Measurements from ENCODE around the gene IL19. TPM values are rescaled to one million over a fixed set of nuclear protein-coding genes. Genes with fewer than 3 reads are reported as not detected.

IL19 gene, protein sequence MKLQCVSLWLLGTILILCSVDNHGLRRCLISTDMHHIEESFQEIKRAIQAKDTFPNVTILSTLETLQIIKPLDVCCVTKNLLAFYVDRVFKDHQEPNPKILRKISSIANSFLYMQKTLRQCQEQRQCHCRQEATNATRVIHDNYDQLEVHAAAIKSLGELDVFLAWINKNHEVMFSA
- total RNA-seq, result not detected
- not detected for polyA plus RNA-seq

DNA sequence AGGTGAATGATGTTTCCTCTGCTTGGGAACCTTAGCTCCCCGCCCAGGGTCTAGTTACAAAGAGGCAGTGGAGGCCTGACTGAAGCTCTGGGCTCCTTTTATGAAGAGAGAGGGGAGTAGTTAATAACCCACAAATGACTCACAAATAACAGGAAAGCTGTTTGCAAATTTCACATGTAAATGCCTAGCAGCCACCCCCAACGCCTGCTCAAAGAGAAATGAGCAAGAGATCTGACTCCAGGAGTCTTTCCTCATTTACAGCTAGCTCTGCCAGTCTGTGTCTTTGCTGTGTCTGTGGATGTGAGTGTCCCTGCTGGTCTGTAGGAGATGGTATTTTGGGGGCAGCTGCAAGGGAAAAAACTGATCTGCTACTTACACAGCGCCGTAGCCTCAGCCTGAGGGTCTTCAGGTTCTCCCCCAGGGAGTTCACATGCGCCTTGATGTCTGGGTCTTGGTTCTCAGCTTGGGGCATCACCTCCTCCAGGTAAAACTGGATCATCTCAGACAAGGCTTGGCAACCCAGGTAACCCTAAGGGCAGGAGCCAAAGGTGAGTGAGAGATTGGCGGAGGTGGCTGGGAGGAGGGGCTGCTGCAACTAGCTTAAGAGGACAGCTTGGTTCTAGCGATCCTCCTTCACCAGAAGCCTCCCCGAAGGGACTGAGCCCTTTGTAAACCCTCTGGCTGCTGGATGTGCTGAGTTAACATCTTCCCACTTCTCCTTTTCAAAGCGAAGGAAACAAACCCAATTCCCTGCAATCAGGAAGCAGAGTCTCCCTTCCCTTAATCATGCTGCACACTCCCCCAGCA lies at the start of gene IL19:
Gene IL19, plus strand, starts transcription at position 243 of the 807 bp plus-strand sequence. CDS start 65,890 bp downstream, outside the sequence.
- Mint-ChIP-seq H3K4me1 (peaks cover 28 to 82% (median 52%) of the 10 kb centered on the region in 4 donors), H3K27me3 (no peaks in the 10 kb centered on the region), H3K9me3 (no peaks in the 10 kb centered on the region), H3K27ac (peak within 1 kb of the TSS in 2 of 3 donors; percentile 87 to 88), H3K36me3 (no peaks in the 10 kb centered on the region), H3K4me3 (peak within 1 kb of the TSS; percentile 39 to 77 (median 67))
- Histone ChIP-seq H3K9me3 (ENCODE audit: control insufficient read depth in 2 of 2, low read length in 2 of 2) (no peaks in the 10 kb centered on the region), H3K27me3 (ENCODE audit: control insufficient read depth, insufficient read depth, low read length) (no peaks in the 10 kb centered on the region), H3K27ac (ENCODE audit: insufficient read depth, low read length, poor library complexity, severe bottlenecking) (peak within 1 kb of the TSS; percentile 47), H3K4me3 (ENCODE audit: low read depth, low read length) (peak within 1 kb of the TSS; percentile 3), H3K36me3 (ENCODE audit: control insufficient read depth, insufficient read depth, low read length) (no peaks in the 10 kb centered on the region), H3K4me1 (ENCODE audit: control insufficient read depth, insufficient read depth, low read length, poor library complexity, severe bottlenecking) (peaks cover 69% of the 10 kb centered on the region)
- no peak for DNase-seq
- peak in 1 of 2 donors; percentile 15 for ATAC-seq (ENCODE audit: low read depth in 2 of 2)

DNA sequence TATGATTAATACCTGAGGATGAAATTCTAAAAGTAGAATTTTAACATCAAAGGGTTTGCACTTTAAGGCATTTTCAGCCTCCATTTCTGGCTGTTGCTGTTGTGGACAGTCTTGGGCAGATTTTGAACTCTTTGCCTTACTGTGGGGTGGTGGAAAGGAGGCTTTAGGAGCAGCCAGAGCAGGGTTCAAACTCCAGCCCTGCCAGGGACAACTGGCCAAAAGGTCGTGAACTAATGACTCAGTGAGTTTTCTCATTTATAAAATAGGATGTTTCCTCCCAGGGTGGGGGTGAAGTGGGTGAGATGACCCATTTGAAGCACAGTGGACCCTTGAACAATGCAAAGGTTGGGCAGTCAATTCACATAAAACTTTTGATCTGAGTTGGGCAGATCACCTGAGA lies 49.1 kb upstream of the IL19 start:
- H3K27ac ChIP-seq (ENCODE audit: insufficient read depth, low read length, poor library complexity, severe bottlenecking), result no peak overlapping the region
- no peak overlapping the region for H3K4me3 ChIP-seq (ENCODE audit: low read depth, low read length)
- no peaks in the 10 kb centered on the region for H3K36me3 Mint-ChIP-seq
- no peaks in the 10 kb centered on the region for H3K9me3 Mint-ChIP-seq
- H3K4me1 Mint-ChIP-seq, result peaks cover 9 to 75% (median 59%) of the 10 kb centered on the region in 4 donors
- ATAC-seq (ENCODE audit: low read depth in 2 of 2), result no peak
- H3K36me3 ChIP-seq (ENCODE audit: control insufficient read depth, insufficient read depth, low read length), result no peaks in the 10 kb centered on the region
- no peak for DNase-seq
- no peaks in the 10 kb centered on the region for H3K27me3 Mint-ChIP-seq
- H3K27me3 ChIP-seq (ENCODE audit: control insufficient read depth, insufficient read depth, low read length), result no peaks in the 10 kb centered on the region
- H3K4me1 ChIP-seq (ENCODE audit: control insufficient read depth, insufficient read depth, low read length, poor library complexity, severe bottlenecking), result peaks cover 39% of the 10 kb centered on the region
- no peaks in the 10 kb centered on the region for H3K9me3 ChIP-seq (ENCODE audit: control insufficient read depth in 2 of 2, low read length in 2 of 2)
- peak overlapping the region in 1 of 3 donors; percentile 86 for H3K27ac Mint-ChIP-seq
- H3K4me3 Mint-ChIP-seq, result peak overlapping the region in 1 of 4 donors; percentile 10

DNA sequence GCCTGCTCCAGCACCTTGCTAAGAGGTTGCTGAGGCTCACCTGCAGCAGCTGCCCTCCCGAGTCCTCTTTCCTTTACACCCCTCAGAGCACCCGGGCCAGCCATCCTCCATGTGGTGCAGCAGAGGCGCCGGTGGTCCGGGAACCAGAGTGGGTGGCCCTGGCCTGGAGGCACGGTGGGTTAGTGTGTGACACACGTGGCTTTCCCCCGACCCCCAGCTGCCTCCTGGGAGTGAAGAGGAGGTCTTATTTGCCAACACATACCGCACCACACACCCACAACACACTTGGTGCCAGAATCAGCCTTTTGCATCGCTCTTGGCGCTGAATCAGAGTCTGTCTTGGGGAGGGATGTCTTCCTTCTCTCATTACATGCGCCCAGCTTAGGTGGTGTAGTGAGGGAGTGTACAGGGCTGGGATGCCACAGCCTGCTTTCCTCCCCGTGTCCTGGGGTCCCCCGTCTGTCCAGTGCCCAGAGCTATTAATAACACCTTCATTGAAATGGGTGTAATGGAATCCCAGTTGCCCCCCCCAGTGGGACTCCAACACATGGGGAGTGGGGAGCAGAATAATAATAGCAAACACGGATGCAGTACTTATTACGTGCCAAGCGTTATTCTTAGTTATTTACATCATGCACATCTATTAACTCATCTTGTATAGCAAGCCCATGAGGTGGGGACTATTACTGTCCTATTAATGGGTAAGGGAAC lies 47.7 kb upstream of the IL19 start:
- no peak for DNase-seq
- no peaks in the 10 kb centered on the region for H3K9me3 Mint-ChIP-seq
- no peaks in the 10 kb centered on the region for H3K27me3 Mint-ChIP-seq
- H3K4me3 Mint-ChIP-seq, result no peak overlapping the region
- Histone ChIP-seq H3K4me1 (ENCODE audit: control insufficient read depth, insufficient read depth, low read length, poor library complexity, severe bottlenecking) (peaks cover 31% of the 10 kb centered on the region), H3K27me3 (ENCODE audit: control insufficient read depth, insufficient read depth, low read length) (no peaks in the 10 kb centered on the region), H3K4me3 (ENCODE audit: low read depth, low read length) (no peak overlapping the region), H3K36me3 (ENCODE audit: control insufficient read depth, insufficient read depth, low read length) (no peaks in the 10 kb centered on the region), H3K9me3 (ENCODE audit: control insufficient read depth in 2 of 2, low read length in 2 of 2) (no peaks in the 10 kb centered on the region), H3K27ac (ENCODE audit: insufficient read depth, low read length, poor library complexity, severe bottlenecking) (no peak overlapping the region)
- no peak for ATAC-seq (ENCODE audit: low read depth in 2 of 2)
- H3K27ac Mint-ChIP-seq, result no peak overlapping the region
- peaks cover 15 to 73% (median 53%) of the 10 kb centered on the region in 4 donors for H3K4me1 Mint-ChIP-seq
- H3K36me3 Mint-ChIP-seq, result no peaks in the 10 kb centered on the region

DNA sequence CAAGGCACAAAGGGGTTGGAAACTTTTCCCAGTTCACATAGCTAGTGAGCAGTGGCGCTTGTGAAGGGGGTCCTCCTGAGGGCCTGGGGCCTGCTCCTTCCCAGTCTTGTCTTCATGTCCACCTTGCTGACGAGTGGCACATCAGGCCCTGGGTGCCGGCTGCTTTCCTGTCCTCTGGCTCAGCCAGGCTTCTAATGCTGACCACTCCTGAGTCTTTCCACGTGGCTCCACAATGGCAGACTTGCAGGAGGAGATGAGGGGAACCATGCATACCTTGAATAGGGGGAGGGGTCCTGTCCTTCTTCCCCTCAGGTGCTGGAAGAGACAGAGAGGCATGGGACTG lies 47.1 kb upstream of the IL19 start:
- DNase-seq, result no peak
- Histone ChIP-seq H3K36me3 (ENCODE audit: control insufficient read depth, insufficient read depth, low read length) (no peaks in the 10 kb centered on the region), H3K4me1 (ENCODE audit: control insufficient read depth, insufficient read depth, low read length, poor library complexity, severe bottlenecking) (peaks cover 31% of the 10 kb centered on the region), H3K27me3 (ENCODE audit: control insufficient read depth, insufficient read depth, low read length) (no peaks in the 10 kb centered on the region), H3K4me3 (ENCODE audit: low read depth, low read length) (no peak overlapping the region), H3K9me3 (ENCODE audit: control insufficient read depth in 2 of 2, low read length in 2 of 2) (no peaks in the 10 kb centered on the region), H3K27ac (ENCODE audit: insufficient read depth, low read length, poor library complexity, severe bottlenecking) (no peak overlapping the region)
- ATAC-seq (ENCODE audit: low read depth in 2 of 2), result no peak
- no peaks in the 10 kb centered on the region for H3K9me3 Mint-ChIP-seq
- no peaks in the 10 kb centered on the region for H3K27me3 Mint-ChIP-seq
- H3K4me1 Mint-ChIP-seq, result peaks cover 15 to 73% (median 54%) of the 10 kb centered on the region in 4 donors
- H3K36me3 Mint-ChIP-seq, result no peaks in the 10 kb centered on the region
- no peak overlapping the region for H3K4me3 Mint-ChIP-seq
- H3K27ac Mint-ChIP-seq, result peak overlapping the region in 1 of 3 donors; percentile 35

DNA sequence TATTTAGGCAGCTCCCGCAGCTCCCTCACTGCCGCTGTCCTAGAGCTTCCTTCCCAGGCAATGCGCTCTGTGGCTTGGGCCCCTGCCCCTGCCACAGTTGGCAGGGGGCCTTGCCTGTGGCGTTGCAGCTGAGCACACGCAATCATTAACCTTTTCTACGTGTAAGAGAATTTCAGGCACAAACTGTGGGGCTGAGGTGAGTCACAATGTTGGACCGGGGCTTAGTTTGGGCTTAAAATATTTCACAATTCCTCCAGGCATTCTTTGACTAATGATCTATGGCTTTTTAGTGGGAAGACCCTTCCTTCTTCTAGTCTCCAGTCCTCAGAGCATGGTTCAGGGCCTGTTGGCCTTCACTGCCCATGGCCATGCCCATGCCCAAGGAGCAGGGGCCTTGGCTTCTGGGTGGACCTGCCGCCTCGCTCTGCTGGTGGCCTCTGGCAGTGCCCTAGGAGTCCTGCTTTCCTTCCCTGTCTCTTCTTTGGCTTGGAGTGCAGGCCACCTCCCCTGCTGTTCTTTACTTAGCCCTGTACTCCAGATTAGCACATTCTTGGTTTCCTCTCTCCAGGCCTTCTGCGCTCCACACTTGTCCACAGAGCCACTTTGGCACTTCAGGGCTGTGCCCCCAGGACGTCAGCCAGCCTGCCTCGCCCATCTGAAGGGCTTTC lies 46.6 kb upstream of the IL19 start:
- ATAC-seq (ENCODE audit: low read depth in 2 of 2), result no peak
- Histone ChIP-seq H3K4me3 (ENCODE audit: low read depth, low read length) (no peak overlapping the region), H3K36me3 (ENCODE audit: control insufficient read depth, insufficient read depth, low read length) (peaks cover 4% of the 10 kb centered on the region), H3K27me3 (ENCODE audit: control insufficient read depth, insufficient read depth, low read length) (no peaks in the 10 kb centered on the region), H3K9me3 (ENCODE audit: control insufficient read depth in 2 of 2, low read length in 2 of 2) (no peaks in the 10 kb centered on the region), H3K27ac (ENCODE audit: insufficient read depth, low read length, poor library complexity, severe bottlenecking) (no peak overlapping the region), H3K4me1 (ENCODE audit: control insufficient read depth, insufficient read depth, low read length, poor library complexity, severe bottlenecking) (peaks cover 31% of the 10 kb centered on the region)
- H3K36me3 Mint-ChIP-seq, result no peaks in the 10 kb centered on the region
- peak overlapping the region in 2 of 3 donors; percentile 35 to 46 for H3K27ac Mint-ChIP-seq
- H3K4me3 Mint-ChIP-seq, result no peak overlapping the region
- H3K27me3 Mint-ChIP-seq, result no peaks in the 10 kb centered on the region
- H3K4me1 Mint-ChIP-seq, result peaks cover 15 to 68% (median 51%) of the 10 kb centered on the region in 4 donors
- H3K9me3 Mint-ChIP-seq, result no peaks in the 10 kb centered on the region
- DNase-seq, result no peak

DNA sequence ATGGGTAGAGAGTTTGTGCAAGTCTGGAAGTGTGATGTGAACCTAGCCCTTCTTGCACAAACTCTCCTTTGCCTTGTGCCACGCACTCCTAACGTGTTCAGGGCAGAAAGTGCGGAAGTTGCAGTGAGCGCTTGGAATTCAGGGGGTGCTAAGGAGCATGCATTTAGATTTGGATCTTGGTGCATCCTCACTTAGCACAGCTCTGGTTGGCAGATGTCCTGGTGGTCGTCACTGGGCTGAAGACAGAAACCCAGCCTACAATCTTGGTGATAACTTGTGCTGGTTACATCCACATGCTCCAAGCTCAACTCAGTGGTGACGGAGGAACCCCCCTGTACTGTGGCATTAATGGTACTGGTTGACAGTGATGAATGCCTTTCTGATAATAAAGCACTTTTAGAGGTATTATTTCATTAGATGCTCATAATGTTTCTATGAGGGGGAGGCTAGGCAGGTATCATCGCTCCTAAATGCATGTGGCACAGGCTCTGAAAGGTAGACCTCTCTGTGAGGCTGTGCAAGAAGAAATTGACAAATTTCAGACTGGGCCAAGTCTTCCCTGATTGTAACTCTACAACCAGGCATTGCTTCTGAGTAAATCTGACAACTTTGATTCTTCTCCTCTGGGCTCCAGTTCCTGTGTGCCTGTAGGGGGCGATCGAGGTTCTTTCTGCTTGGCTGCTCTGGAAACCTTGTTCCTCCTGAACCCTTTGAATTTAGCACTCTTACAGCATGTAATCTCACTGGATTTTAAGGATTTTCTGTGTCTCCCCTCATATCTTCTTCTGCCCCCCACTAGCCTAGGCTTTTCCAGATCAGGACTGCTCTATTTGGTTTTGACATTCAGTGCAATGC lies 45.2 kb upstream of the IL19 start:
- Histone ChIP-seq H3K9me3 (ENCODE audit: control insufficient read depth in 2 of 2, low read length in 2 of 2) (no peaks in the 10 kb centered on the region), H3K4me1 (ENCODE audit: control insufficient read depth, insufficient read depth, low read length, poor library complexity, severe bottlenecking) (peaks cover 24% of the 10 kb centered on the region)
- peak overlapping the region in 1 of 3 donors; percentile 79 for H3K27ac Mint-ChIP-seq

More for the DNA sequence above, 45.2 kb upstream of the IL19 start:
- H3K36me3 ChIP-seq (ENCODE audit: control insufficient read depth, insufficient read depth, low read length), result peaks cover 17% of the 10 kb centered on the region
- Mint-ChIP-seq H3K27me3 (no peaks in the 10 kb centered on the region), H3K36me3 (peaks cover 7% of the 10 kb centered on the region), H3K4me3 (peak overlapping the region in 1 of 4 donors; percentile 39), H3K9me3 (no peaks in the 10 kb centered on the region), H3K4me1 (peaks cover 20 to 57% (median 43%) of the 10 kb centered on the region in 4 donors)
- peak in 1 of 2 donors; percentile 54 for ATAC-seq (ENCODE audit: low read depth in 2 of 2)
- H3K27ac ChIP-seq (ENCODE audit: insufficient read depth, low read length, poor library complexity, severe bottlenecking), result no peak overlapping the region
- peak; percentile 20 to 72 (median 61) for DNase-seq
- H3K27me3 ChIP-seq (ENCODE audit: control insufficient read depth, insufficient read depth, low read length), result no peaks in the 10 kb centered on the region
- no peak overlapping the region for H3K4me3 ChIP-seq (ENCODE audit: low read depth, low read length)
